ENCODE data around the gene MAVS.
"Not testable (repeated sequence)": the region's sequence is repeated elsewhere in the genome, so short reads cannot be mapped to it uniquely, and the experiment has no call there.

The MAVS gene

GRCh38 chr20:3815703-3816315 lies 30.8 kb upstream of the MAVS start:
- DNase-seq (ENCODE audit: low read depth in 2 of 2): peak in 1 of 2 donors; percentile 15

DNA sequence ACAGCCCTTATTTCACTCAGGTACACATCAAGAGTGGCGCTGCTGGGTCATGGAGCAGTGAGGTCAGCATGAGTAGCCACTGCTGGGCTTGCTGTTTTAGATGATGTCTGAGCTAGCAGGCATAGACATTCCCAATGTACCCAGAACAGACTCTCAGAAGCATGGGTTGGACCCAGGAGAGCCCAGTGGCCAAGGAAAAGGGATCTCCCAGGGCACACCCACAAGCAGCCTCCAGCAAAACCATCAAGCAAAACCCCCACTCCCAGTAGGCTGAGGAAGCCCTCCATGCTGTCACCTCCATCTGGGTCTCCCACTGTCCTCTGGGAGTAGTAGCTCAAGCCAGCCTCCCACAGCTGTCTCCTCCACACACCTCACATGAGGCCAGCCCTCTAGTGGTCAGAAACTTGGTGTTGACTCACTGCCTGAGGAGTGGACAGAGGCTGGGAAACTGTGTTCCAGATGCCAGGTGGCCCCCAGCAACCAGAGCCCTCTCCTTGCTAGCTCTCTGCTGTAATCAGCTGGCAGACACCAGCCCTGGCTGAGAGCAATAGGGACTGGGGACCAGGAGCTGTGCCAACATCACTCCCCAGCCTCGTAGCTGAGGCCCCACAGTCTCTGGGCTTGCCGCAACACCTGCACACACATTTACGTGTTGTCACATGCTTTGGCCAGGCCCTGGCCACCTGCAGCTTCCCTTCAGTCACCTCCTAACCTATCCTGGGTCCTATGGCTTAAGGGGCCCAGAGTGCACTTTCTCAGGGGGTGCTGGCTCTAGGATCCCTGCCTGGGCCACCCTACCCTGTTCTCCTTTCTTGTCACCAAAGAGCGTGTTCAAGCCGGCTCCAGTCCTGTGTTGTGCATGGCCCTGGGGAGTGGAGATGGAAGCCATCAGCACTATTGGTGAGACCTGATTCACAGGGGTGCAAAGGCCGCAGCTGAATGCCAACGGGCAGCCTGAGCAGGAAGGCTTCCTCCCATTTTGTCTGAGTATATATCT lies 28.2 kb upstream of the MAVS start:
- no peak for DNase-seq (ENCODE audit: low read depth in 2 of 2)

GRCh38 chr20:3819411-3820047 lies 27.1 kb upstream of the MAVS start:
- no peak for DNase-seq (ENCODE audit: low read depth in 2 of 2)

- peak; percentile 82 to 83 for DNase-seq (ENCODE audit: low read depth in 2 of 2)
These were observed 26.4 kb upstream of the MAVS start, which contains the start of gene AP5S1 for GRCh38 chr20:3820048-3820900. Gene AP5S1, plus strand, starts transcription at chr20:3820547. Its CDS starts 1,571 bp downstream, at chr20:3822118.

- no peak for DNase-seq (ENCODE audit: low read depth in 2 of 2)
These were observed 25.5 kb upstream of the MAVS start for GRCh38 chr20:3820901-3821727.

GRCh38 chr20:3821996-3822395 lies 24.6 kb upstream of the MAVS start:
- no peak for DNase-seq (ENCODE audit: low read depth in 2 of 2)

DNA sequence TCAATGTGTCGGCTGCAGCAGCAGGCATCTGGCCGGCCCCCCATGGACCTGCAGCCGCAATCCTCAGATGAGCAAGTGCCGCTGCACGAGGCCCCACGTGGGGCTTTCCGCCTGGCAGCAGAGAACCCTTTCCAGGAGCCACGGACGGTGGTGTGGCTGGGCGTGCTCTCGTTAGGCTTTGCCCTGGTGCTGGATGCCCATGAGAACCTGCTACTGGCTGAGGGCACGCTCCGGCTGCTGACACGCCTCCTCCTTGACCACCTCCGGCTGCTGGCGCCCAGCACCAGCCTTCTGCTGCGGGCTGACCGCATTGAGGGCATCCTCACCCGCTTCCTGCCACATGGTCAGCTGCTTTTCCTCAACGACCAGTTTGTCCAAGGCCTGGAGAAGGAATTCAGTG lies 22.8 kb upstream of the MAVS start:
- no peak for DNase-seq (ENCODE audit: low read depth in 2 of 2)

DNA sequence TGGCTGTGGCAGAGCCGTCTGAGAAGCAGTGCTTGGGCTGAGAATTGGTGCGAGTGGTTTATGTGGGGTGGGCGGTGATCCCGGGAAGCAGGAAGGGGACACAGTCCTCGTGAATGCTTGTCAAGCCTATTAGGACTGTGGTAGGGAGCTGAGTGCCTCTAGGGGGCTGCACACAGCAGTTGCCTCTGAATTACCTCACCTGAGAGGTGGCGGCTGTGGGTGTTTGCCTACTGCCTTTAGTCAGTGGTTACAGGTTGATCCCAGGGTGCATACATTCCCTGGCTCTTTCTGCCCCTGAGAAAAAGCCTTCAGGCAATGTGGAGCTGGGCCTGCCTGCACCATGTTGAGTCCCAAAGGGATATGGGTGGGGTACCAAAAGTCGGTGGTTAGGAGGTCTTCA lies 21.1 kb upstream of the MAVS start:
- no peak for DNase-seq (ENCODE audit: low read depth in 2 of 2)

- DNase-seq (ENCODE audit: low read depth in 2 of 2): no peak
These were observed 20.2 kb upstream of the MAVS start for GRCh38 chr20:3826420-3826819.

- no peak for DNase-seq (ENCODE audit: low read depth in 2 of 2)
These were observed 17.8 kb upstream of the MAVS start for GRCh38 chr20:3828798-3829197.

- not testable (repeated sequence) for DNase-seq (ENCODE audit: low read depth in 2 of 2)
These were observed 16.7 kb upstream of the MAVS start for GRCh38 chr20:3829891-3830290.

DNA sequence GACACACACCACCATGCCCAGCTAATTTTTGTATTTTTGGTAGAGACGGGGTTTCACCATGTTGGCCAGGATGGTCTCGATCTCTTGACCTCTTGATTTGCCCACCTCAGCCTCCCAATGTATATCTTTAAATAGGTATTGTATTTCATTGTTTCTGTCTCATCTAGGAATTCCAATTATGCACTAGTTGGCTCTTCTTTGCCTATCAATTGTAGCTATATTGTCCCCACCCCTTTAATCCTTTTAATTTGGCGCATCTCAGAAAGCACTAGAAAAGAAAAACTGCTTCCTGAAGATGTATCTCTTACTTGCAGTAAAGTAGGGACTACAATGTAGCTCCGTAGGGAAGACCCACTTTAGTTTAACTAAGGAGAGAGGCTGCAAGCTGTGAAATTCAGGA lies 10.5 kb upstream of the MAVS start:
- no peak for DNase-seq (ENCODE audit: low read depth in 2 of 2)

DNA sequence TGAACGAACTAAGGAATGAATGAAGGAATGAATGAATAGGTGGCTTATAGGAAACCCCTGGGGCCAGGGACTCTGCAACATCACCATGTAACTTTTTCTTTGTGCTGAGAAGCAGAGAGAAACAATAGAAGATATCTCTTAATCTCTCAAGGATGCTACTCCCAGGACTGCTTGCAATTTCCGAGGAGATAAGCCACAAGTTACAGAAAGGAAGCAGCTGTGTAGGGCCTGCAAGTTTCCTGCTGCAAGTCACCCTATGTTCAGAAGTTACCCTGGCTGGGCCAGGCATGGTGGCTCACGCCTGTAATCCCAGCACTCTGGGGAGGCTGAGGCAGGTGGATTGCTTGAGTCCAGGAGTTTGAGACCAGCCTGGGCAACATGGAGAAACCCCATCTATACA lies 7.3 kb upstream of the MAVS start:
- no peak for DNase-seq (ENCODE audit: low read depth in 2 of 2)

DNA sequence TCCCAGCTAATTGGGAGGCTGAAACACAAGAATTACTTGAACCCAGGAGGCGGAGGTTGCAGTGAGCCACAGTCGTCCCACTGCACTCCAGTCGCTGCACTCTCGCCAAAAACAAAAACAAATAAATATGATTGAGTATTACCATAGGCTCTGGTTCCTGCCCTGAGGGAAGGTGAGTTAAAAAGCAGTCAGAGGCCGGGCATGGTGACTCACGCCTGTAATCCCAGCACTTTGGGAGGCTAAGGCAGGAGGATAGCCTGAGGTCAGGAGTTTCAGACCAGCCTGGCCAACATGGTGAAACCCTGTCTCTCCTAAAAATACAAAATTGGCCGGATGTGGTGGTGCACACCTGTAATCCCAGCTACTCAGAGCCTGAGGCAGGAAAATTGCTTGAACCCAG lies 6.4 kb upstream of the MAVS start:
- DNase-seq (ENCODE audit: low read depth in 2 of 2): not testable (repeated sequence)

- DNase-seq (ENCODE audit: low read depth in 2 of 2): no peak
These were observed 4.2 kb upstream of the MAVS start for GRCh38 chr20:3842348-3842930.

- no peak for DNase-seq (ENCODE audit: low read depth in 2 of 2)
These were observed 3.1 kb upstream of the MAVS start for GRCh38 chr20:3843490-3843889.

DNA sequence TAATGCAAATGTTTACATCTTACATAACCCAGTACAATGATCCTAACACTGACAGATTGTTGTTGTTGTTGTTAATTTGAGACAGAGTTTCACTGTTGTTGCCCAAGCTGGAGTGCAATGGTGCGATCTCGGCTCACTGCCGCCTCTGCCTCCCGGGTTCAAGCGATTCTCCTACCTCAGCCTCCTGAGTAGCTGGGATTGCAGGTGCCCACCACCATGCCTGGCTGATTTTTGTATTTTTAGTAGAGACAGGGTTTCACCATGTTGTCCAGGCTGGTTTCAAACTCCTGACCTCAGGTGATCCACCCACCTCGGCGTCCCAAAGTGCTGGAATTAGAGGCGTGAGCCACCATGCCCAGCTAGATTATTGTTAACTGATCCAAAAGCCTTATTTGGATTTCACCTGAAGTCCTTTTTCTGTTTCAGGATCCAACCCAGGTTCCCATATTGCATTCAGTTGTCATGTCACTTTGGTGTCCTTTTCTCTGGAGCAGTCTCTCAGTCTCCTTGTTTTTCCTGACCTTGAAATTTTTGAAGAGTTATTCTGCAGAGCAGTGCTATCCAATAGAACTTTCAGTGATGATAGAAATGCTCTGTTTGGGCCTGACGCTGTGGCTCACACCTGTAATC lies 2.5 kb upstream of the MAVS start:
- not testable (repeated sequence) for DNase-seq (ENCODE audit: low read depth in 2 of 2)

DNA sequence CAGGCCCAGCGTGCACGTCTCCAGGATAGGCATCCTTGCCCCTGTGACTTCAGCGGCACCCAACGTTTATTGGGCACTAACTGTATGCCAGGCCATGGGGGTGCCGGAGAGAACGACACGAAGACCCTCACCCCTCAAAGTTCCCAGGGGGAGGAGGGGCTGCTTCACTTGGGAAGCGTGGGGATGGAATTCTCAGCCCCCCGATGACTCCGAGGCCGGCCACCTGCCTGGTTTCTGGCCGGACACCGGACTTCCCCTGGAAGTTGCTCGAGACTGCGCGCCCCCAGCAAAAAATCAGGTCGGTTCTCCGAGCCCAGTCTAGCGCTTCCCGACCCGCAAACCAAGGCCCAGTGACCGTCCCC lies 275 bp upstream of the MAVS start:
- no peak for DNase-seq (ENCODE audit: low read depth in 2 of 2)

GRCh38 chr20:3847429-3847940 lies 851 bp downstream of the MAVS start:
- DNase-seq (ENCODE audit: low read depth in 2 of 2): no peak

DNA sequence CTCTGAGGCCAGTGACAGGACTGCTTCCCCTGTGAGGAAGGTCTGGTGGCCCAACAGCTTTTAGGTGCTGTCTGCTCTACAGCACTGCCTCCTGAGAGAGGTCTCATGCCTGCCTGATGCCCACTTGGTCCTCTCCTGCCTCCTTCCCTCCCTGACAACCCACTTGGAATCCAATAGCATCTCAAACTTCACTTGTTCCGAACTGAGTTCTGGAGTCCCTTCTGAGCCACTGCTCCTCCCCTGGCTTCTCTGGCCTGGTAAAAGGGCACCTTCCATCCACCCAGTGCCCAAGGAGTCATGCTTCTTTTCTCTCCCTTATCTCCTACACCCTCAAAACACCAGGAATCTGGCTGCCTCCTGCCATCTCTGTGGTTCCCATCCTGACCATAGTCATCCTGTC lies 1.9 kb downstream of the MAVS start:
- no peak for DNase-seq (ENCODE audit: low read depth in 2 of 2)
